KMS-11 (cell line): ENCODE measurements around the gene DIAPH1.

Experiments used
- H2AFZ ChIP-seq: fragments of 200-600 bp; sonication (generic); 2 replicates; pipeline ENCODE4 v1.6.1; 2016; ENCODE audit warnings: antibody characterized with exemption, mixed run types, low read depth
- H3K27ac ChIP-seq: fragments of 200-600 bp; sonication (generic); 2 replicates; pipeline ENCODE4 v1.6.1; 2016; ENCODE audit warnings: mild to moderate bottlenecking, mixed run types
- H3K27me3 ChIP-seq: fragments of 200-600 bp; sonication (generic); 2 replicates; pipeline ENCODE4 v1.6.1; 2017; ENCODE audit warnings: mild to moderate bottlenecking, low read depth, mixed run types, moderate library complexity; ENCODE audit not compliant: insufficient read depth
- H3K36me3 ChIP-seq: fragments of 200-600 bp; sonication (generic); 2 replicates; pipeline ENCODE4 v1.6.1; 2017; ENCODE audit warnings: mild to moderate bottlenecking, mixed run types; ENCODE audit not compliant: insufficient read depth
- H3K4me1 ChIP-seq: fragments of 200-600 bp; sonication (generic); 2 replicates; pipeline ENCODE4 v1.6.1; 2016; ENCODE audit warnings: mild to moderate bottlenecking, low read depth, mixed run types; ENCODE audit not compliant: poor library complexity, severe bottlenecking
- H3K4me2 ChIP-seq: fragments of 200-600 bp; sonication (generic); 2 replicates; pipeline ENCODE4 v1.7.0; 2016; ENCODE audit warnings: mild to moderate bottlenecking, mixed run types
- H3K4me3 ChIP-seq: fragments of 200-600 bp; sonication (generic); IDR thresholded peaks from 2 replicates; pipeline ENCODE4 v1.6.1; 2017; ENCODE audit warnings: low read depth, low read length, mixed read lengths; ENCODE audit not compliant: insufficient read depth
- H3K79me2 ChIP-seq: fragments of 200-600 bp; sonication (generic); 2 replicates; pipeline ENCODE4 v1.6.1; 2016; ENCODE audit warnings: low read depth, mixed run types; ENCODE audit not compliant: insufficient read depth
- H3K9ac ChIP-seq: fragments of 200-600 bp; sonication (generic); 2 replicates; pipeline ENCODE4 v1.6.1; 2016; ENCODE audit warnings: mild to moderate bottlenecking, mixed run types
- H4K20me1 ChIP-seq: fragments of 200-600 bp; sonication (generic); 2 replicates; pipeline ENCODE4 v1.6.1; 2016; ENCODE audit warnings: mild to moderate bottlenecking, mixed run types; ENCODE audit not compliant: insufficient read depth
- TF ChIP-seq, protein P1 (sequence below): fragments of 200-600 bp; sonication (generic); conservative IDR thresholded peaks from 2 replicates; pipeline ENCODE4 v1.6.1; 2017; ENCODE audit warnings: low read depth, mild to moderate bottlenecking, antibody characterized with exemption, low read length, moderate library complexity, mixed read lengths

The DIAPH1 gene

GRCh38 chr5:141603923-141604717 is 14.7 kb downstream of the DIAPH1 start:
- Histone ChIP-seq H3K27ac (no peak overlapping the region), H3K36me3 (no peaks in the 10 kb centered on the region)

DNA sequence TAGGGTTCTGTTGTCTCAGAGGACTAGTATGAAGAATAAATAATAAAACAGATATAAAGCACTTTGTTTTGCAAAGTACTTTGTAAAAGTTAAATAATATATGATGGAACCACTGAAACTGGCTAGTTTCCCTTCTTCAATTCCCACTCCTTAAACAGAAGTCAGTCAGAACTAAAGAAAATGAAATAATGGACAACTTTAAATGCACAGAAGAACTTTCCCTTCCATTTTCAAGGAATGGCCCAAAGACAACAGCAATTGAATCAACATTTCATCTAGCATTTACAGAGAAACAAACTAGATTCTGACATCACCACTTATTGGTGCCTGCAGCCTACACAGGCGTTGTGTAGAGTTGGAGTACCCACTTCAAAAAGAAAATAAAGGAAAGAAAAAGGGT is 16.2 kb downstream of the DIAPH1 start:
- Histone ChIP-seq H3K4me2 (no peak overlapping the region), H3K36me3 (no peaks in the 10 kb centered on the region), H3K79me2 (peaks cover 58% of the 10 kb centered on the region; the same call in 1 of the 2 replicates), H2AFZ (no peak overlapping the region), H3K27ac (no peak overlapping the region), H3K27me3 (no peaks in the 10 kb centered on the region), H3K4me3 (no peak overlapping the region), H3K9ac (no peak overlapping the region), H4K20me1 (no peaks in the 10 kb centered on the region), H3K4me1 (peaks cover 36% of the 10 kb centered on the region)
- TF ChIP-seq, protein P1, sequence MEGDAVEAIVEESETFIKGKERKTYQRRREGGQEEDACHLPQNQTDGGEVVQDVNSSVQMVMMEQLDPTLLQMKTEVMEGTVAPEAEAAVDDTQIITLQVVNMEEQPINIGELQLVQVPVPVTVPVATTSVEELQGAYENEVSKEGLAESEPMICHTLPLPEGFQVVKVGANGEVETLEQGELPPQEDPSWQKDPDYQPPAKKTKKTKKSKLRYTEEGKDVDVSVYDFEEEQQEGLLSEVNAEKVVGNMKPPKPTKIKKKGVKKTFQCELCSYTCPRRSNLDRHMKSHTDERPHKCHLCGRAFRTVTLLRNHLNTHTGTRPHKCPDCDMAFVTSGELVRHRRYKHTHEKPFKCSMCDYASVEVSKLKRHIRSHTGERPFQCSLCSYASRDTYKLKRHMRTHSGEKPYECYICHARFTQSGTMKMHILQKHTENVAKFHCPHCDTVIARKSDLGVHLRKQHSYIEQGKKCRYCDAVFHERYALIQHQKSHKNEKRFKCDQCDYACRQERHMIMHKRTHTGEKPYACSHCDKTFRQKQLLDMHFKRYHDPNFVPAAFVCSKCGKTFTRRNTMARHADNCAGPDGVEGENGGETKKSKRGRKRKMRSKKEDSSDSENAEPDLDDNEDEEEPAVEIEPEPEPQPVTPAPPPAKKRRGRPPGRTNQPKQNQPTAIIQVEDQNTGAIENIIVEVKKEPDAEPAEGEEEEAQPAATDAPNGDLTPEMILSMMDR = no peak

More at GRCh38 chr5:141603923-141604717, 14.7 kb downstream of the DIAPH1 start:
- H3K4me2 ChIP-seq = no peak overlapping the region
- H2AFZ ChIP-seq = no peak overlapping the region
- TF ChIP-seq, protein P1 = no peak
- peaks cover 70% of the 10 kb centered on the region; the same call in 1 of the 2 replicates for H3K79me2 ChIP-seq
- no peaks in the 10 kb centered on the region for H3K27me3 ChIP-seq
- H3K9ac ChIP-seq = no peak overlapping the region
- peaks cover 32% of the 10 kb centered on the region for H3K4me1 ChIP-seq
- H3K4me3 ChIP-seq = no peak overlapping the region
- no peaks in the 10 kb centered on the region for H4K20me1 ChIP-seq

- H3K36me3 ChIP-seq = no peaks in the 10 kb centered on the region
- no peaks in the 10 kb centered on the region for H4K20me1 ChIP-seq
- H3K27ac ChIP-seq = no peak overlapping the region
- TF ChIP-seq, protein P1 = no peak
- H2AFZ ChIP-seq = no peak overlapping the region
- H3K4me2 ChIP-seq = no peak overlapping the region
- H3K4me1 ChIP-seq = peaks cover 17% of the 10 kb centered on the region
- H3K27me3 ChIP-seq = no peaks in the 10 kb centered on the region
- no peak overlapping the region for H3K9ac ChIP-seq
- no peak overlapping the region for H3K4me3 ChIP-seq
- peaks cover 34% of the 10 kb centered on the region; the same call in 1 of the 2 replicates for H3K79me2 ChIP-seq
These were observed 20.1 kb downstream of the DIAPH1 start for GRCh38 chr5:141598391-141599345.

- Histone ChIP-seq H3K27me3 (no peaks in the 10 kb centered on the region), H4K20me1 (no peaks in the 10 kb centered on the region), H3K79me2 (peaks cover 27% of the 10 kb centered on the region; the same call in 1 of the 2 replicates), H3K9ac (no peak overlapping the region), H3K4me3 (no peak overlapping the region), H3K4me1 (peaks cover 12% of the 10 kb centered on the region), H2AFZ (no peak overlapping the region), H3K4me2 (no peak overlapping the region), H3K36me3 (no peaks in the 10 kb centered on the region), H3K27ac (no peak overlapping the region)
- TF ChIP-seq, protein P1 = no peak
These were observed 21.0 kb downstream of the DIAPH1 start for GRCh38 chr5:141597814-141598213.
